ENCODE measurements around the gene KAZALD1. TPM values are rescaled to one million over a fixed set of nuclear protein-coding genes. Genes with fewer than 3 reads are reported as not detected.

The KAZALD1 gene
- total RNA-seq, 1 donor = 5.9 TPM

DNA sequence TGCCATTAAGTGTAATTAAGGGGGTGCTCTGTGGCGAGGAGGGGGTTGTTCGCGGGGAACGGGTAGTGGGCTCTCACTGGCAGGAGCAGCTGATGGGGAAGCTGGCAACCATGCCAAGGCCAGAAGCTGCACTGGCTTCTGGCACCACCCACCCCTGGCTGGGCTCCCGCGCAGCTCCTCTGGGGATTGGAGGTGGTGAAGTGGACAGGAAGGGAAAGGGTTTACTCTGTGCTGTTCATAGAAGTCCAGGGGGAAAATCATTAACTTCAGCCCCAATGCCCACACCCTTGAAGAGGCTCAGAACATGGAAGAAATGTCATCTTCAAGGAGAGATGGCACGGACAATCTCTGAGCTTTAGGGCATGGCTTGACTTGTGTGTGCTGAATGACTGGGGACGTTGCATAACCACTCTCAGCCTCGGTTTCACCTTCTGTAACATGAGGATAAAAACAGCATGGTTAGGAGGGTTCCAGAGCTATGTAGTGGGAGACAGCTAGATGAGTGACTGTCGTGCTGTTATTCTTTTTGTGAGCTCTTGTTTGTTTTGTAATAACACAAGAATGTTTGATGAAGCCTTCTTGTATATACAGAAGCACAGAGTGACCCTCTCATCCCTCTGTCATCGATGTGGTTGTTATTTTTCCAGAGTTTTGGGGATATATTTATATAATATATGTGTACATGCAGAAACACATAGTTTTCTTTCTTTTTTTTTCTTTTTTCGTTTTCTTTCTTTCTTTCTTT lies 29.9 kb downstream of the KAZALD1 start:
- DNase-seq (ENCODE audit: low read depth in 2 of 3, low spot score in 2 of 3) = no peak

DNA sequence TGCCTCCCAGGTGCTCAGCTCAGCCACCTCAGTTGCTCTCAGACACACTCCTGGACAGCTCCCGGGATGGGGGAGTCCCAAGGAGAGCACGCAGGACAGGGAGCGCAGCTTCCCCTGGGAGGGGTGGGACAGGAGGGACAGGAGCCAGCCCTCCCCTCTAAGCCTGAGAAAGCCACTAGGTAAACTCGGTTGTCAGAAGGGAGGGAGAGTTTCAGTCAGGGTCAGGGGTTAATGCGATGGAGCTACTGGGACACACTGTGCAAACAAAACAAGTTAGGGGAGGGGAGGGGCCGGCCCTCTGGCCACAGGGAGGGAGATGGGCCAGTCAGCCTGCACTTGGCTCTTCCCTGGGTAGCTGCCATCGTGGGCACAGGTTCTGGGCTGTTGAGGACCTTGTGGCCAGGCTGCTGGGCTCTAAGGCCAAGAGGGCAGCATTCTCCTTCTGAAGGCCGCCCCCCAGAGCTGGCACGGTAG lies 31.1 kb downstream of the KAZALD1 start:
- no peak for DNase-seq (ENCODE audit: low read depth in 2 of 3, low spot score in 2 of 3)

- DNase-seq (ENCODE audit: low read depth in 2 of 3, low spot score in 2 of 3) = no peak
These were observed 32.5 kb downstream of the KAZALD1 start for GRCh38 chr10:101094121-101094879.

DNA sequence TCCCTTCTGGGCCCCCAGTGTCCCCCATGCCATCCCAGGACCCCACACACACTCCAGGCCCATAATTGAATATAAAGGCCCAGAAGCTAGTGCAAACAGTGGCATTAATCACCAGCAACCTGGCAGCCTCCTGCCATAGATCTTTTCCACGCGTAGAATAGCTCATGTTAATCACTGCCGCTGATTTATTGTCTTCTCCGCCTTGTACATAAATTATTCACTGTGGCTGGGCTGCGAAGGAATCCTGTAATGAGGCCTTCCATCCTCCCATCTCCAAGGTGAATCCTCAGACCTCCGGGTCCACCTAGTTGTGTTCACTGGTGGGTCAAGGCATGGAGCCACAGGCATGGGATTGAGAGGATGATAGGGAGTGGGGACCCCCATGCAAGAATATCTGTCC lies 33.2 kb downstream of the KAZALD1 start:
- DNase-seq (ENCODE audit: low read depth in 2 of 3, low spot score in 2 of 3) = no peak

DNA sequence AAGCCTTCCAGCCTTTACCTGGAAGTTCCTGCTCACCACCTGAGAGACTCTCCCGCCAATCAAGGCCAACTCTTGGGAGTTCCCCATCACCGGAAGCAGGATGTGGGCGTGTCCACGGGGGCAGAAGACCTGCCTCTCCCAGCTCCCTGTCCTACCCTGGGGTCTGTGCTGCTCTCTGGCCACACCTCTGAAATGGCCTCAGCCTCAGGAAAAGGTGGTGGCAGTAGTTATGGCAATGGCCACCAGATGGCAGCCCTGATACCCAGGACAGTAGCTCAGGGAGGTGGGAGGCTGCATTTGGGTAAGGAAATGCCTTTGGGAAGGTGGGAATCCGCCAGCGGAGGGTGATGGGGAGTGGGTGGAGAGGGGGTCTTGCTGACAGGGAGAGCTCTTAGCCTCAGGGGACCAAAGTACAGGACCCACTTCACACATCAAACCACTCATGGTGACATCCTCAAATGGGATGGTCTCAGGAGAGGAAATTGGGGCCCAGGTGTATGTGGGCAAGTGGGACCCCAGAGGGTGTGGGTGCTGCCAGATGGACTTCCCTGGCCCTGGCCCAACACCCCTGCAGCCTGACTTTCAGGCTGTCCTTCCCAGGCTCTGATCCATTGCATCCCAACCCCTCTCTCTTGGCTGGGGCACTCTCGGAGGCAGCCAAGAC lies 33.9 kb downstream of the KAZALD1 start:
- DNase-seq (ENCODE audit: low read depth in 2 of 3, low spot score in 2 of 3) = peak; percentile 45 to 74 (median 63)

DNA sequence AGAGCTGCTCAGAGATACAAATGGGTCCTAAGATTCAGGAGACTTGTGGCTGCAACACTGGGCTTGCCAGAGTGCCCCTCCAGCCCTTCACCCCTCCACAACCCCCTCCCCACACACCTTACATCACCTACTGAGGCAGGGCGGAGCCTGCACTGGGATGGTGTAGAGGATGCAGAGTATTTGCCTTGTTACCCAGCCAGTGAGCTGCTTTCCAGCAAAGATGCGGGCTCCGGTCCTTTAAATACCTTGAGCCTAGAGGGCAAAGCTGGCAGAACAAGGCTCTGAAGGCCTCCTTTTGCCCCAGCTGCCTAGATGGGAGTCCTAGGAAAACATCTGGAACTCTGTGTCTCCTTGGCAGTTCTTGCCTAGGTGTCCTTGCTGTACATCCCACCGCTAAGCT lies 34.6 kb downstream of the KAZALD1 start:
- no peak for DNase-seq (ENCODE audit: low read depth in 2 of 3, low spot score in 2 of 3)

DNA sequence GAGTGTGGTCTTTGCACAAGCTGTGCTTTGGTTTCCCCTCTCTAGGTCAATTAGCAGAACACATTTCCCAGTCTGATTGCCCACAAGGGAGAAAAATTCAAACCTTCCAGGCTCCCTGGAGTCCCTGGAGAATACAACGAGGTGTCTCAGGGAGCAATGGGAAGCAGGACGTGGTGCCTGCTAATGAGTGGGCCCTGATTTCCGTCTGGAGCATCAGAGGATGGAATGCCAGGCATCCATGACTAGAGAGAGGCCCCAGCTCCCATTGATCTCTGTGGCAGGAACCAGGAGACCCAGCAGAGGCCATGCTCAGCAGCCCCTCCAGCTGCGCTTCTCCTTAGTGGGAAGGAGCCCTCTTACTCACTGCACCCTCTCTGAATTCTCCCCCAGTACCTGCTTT lies 36.1 kb downstream of the KAZALD1 start:
- DNase-seq (ENCODE audit: low read depth in 2 of 3, low spot score in 2 of 3) = no peak

DNA sequence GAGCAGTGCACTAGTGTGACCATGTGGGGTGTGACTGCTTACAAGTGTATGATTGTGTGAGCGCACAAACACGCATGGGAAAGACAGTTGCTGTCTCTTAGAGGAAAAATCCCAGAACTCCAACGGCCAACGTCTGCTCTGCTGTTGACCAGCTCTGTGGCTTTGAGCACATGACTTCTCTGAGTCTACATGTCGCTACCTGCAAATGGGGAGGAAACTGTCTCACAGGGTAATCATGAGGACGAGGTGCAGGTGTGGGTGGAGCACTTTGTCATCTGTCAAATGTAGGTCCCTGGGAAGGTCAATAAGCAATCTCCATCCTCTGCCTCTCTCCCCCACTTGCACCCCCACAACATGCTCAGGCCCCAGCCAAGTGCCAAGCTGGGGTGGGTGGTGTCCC lies 38.1 kb downstream of the KAZALD1 start:
- DNase-seq (ENCODE audit: low read depth in 2 of 3, low spot score in 2 of 3) = no peak

DNA sequence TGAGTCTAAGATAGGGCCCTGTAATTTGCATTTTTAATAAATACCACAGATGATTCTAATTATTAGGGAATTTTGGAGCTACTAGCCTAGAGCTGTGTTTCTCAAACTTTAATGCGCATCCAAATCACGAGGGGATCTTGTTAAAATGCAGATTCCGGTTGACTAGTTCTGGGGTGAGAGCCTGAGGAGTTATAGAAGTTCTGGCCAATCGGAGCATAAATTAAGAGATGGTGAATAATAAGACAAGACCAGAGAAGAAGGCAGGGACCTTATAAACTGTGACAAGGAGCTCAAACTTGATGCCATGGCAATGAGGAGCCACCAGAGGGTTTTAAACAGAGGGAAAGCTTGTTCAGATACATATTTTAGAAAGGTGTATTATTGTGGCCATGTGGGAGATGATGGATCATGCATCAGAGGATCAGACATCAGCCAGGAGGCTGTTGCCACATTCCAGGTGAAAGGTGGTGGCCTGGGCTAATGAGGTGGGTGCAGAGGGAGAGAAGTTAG lies 39.6 kb downstream of the KAZALD1 start:
- no peak for DNase-seq (ENCODE audit: low read depth in 2 of 3, low spot score in 2 of 3)

DNA sequence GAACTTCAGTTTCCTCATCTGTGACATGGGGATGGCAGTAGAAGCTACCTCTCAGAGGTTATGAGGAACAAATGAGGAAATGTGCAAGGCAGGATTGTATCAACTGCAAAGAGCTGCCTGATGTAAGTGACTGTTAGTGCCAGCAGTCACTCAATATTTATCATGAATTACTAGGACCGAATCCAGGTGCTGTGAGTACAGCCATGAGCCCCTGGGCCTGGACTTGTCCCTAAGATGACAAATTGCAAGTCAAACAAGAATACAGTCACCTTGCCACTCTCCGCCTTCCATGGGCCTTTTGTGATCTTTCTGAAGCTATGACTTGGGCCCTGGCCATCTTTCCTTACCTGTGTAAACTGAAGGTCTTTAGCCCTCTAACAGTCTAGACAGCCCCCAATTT lies 41.6 kb downstream of the KAZALD1 start:
- DNase-seq (ENCODE audit: low read depth in 2 of 3, low spot score in 2 of 3) = no peak

GRCh38 chr10:101106351-101106750 lies 44.6 kb downstream of the KAZALD1 start:
- no peak for DNase-seq (ENCODE audit: low read depth in 2 of 3, low spot score in 2 of 3)

GRCh38 chr10:101107771-101108170 lies 46.0 kb downstream of the KAZALD1 start:
- DNase-seq (ENCODE audit: low read depth in 2 of 3, low spot score in 2 of 3) = no peak

- no peak for DNase-seq (ENCODE audit: low read depth in 2 of 3, low spot score in 2 of 3)
These were observed 49.2 kb downstream of the KAZALD1 start for GRCh38 chr10:101110856-101111523.

GRCh38 chr10:101111547-101111946 lies 49.8 kb downstream of the KAZALD1 start:
- DNase-seq (ENCODE audit: low read depth in 2 of 3, low spot score in 2 of 3) = no peak

DNA sequence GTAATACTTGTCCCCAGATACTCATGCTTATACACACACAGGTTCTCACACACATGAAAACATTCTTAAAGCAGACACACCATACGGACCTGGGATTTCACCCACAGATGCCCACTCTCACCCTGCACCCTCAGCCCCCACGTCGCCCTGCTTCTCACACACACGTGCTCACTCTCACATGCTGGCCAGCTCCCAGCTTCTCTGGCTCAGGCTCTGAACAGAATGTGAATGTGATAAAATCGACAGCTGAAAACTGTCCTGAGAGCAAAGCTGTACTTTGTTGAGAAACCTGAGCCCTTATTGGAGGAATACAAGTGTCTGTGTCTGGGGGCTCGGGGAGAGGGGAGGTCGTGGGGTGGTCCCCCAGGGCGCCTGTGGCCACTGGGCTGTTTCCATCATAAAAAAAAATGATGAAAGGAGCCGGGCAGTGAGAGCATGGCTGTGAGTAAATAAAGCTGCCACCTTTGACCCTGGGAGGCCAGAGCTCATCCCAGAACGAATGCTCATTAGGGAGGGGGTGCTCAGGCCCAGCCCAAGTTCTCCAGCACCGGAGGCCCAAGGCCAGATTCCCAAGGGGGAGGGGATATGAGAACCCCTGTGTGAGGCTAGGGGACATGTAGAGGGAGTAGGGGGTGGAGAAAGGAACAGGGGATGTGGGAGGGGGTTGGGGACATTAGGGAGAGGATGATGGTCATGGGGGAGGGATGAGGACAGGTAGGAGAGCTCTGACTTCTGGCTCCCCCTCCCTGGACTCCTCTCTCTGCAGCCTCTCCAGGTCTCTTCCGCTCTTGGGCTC lies 51.2 kb downstream of the KAZALD1 start:
- no peak for DNase-seq (ENCODE audit: low read depth in 2 of 3, low spot score in 2 of 3)

DNA sequence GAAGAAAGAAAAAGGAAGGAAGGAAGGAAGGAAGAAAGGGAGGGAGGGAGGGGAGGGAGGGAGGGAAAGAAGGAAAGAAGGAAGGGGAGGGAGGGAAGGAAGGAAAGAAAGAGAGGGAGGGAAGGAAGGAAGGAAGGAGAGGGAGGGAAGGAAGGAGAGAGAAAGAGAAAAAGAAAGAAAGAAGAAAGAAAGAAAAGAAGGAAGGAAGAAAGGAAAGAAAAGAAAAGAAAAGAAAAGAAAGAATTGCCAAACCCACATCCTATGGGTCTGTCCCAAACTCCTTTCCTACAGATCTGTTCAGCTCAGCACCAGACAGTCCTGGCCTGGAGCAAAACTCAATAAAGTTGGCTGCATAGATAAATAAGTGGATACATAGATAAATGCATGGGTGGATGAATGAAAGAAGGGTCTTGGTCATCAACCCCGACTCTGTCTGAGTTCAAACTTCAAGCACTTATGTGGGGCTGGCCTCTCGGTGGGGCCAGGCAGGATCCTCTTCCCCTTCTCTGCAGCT lies 52.2 kb downstream of the KAZALD1 start:
- no peak for DNase-seq (ENCODE audit: low read depth in 2 of 3, low spot score in 2 of 3)

DNA sequence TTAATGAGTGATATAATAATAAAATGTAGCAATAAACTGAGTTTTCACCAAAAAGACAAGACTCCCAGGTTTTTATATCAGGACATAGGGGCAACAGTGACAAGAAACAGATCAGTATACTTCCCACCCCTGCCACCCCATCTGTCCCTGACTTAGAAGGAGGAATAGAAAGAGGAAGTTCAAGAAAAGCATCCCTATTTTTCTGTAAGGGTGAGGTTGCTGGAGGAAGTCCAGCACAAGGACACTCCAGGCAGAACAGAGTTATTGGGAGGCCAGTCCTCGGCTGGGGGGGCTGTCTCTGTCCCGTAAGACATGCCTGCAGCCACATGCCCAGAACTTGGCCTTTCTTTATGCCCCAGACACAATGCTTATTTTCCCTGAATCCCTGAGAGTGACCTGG lies 52.9 kb downstream of the KAZALD1 start:
- DNase-seq (ENCODE audit: low read depth in 2 of 3, low spot score in 2 of 3) = no peak

Measured in hematopoietic multipotent progenitor cell (in vitro differentiated cells).